Neural cell (in vitro differentiated cells): ENCODE results near the gene SNRPN. TPM values are rescaled to one million over a fixed set of nuclear protein-coding genes. Genes with fewer than 3 reads are reported as not detected.
A peak's percentile ranks its signal among the peaks of the same experiment; 100 is the strongest.
"Not testable (repeated sequence)": the region's sequence is repeated elsewhere in the genome, so short reads cannot be mapped to it uniquely, and the experiment has no call there.

Experiments
- H2AFZ ChIP-seq: fragments of 200-600, 300-800 bp; sonication (generic), shearing (Covaris generic); 2 replicates; pipeline ENCODE4 v1.6.0; 2014; ENCODE audit warnings: low read depth, mild to moderate bottlenecking, antibody characterized with exemption, low read length, moderate library complexity
- H3F3A ChIP-seq: fragments of 200-600 bp; shearing (Covaris generic); 2 replicates; pipeline ENCODE4 v1.6.1; 2016; ENCODE audit warnings: mild to moderate bottlenecking, moderate library complexity, mixed read lengths, antibody characterized with exemption, low read length; ENCODE audit not compliant: insufficient read depth, poor library complexity, severe bottlenecking
- H3K27ac ChIP-seq: fragments of 200-600, 300-800 bp; sonication (generic), shearing (Covaris generic); 2 replicates; pipeline ENCODE4 v1.5.1; 2014; ENCODE audit warnings: mild to moderate bottlenecking, low read length, moderate library complexity
- H3K27me3 ChIP-seq: fragments of 300-800, 200-600 bp; sonication (generic), shearing (Covaris generic); 2 replicates; pipeline ENCODE4 v1.6.0; 2014; ENCODE audit warnings: mild to moderate bottlenecking, low read depth, low read length, moderate library complexity; ENCODE audit not compliant: insufficient read depth
- H3K36me3 ChIP-seq: fragments of 300-800, 200-600 bp; sonication (generic), shearing (Covaris generic); 2 replicates; pipeline ENCODE4 v1.5.1; 2014; ENCODE audit warnings: mild to moderate bottlenecking, antibody characterized with exemption, low read length, moderate library complexity; ENCODE audit not compliant: insufficient read depth
- H3K4me2 ChIP-seq: fragments of 300-800, 200-600 bp; sonication (generic), shearing (Covaris generic); 2 replicates; pipeline ENCODE4 v1.6.0; 2014; ENCODE audit warnings: mild to moderate bottlenecking, low read length
- H3K4me3 ChIP-seq: fragments of 300-800, 200-600 bp; sonication (generic), shearing (Covaris generic); 2 replicates; pipeline ENCODE4 v1.5.1; 2014; ENCODE audit warnings: mild to moderate bottlenecking, low read length, moderate library complexity
- H3K79me2 ChIP-seq: fragments of 200-600 bp; shearing (Covaris generic); replicated peaks from 2 replicates; pipeline ENCODE4 v1.6.0; 2014; ENCODE audit warnings: mild to moderate bottlenecking, low read length, moderate library complexity; ENCODE audit not compliant: insufficient read depth
- H3K9ac ChIP-seq: fragments of 300-800, 200-600 bp; sonication (generic), shearing (Covaris generic); 2 replicates; pipeline ENCODE4 v1.6.1; 2016; ENCODE audit warnings: mild to moderate bottlenecking, low read length, mixed read lengths
- H3K9me2 ChIP-seq: fragments of 200-600 bp; shearing (Covaris generic); 2 replicates; pipeline ENCODE4 v1.6.1; 2016; ENCODE audit warnings: mild to moderate bottlenecking, low read length, mixed read lengths; ENCODE audit not compliant: insufficient read depth
- H3K9me3 ChIP-seq: fragments of 200-600, 300-800 bp; sonication (generic), shearing (Covaris generic); 2 replicates; pipeline ENCODE4 v1.6.1; 2016; ENCODE audit warnings: mild to moderate bottlenecking, mixed run types, low read length, moderate library complexity, mixed read lengths
- H4K20me1 ChIP-seq: fragments of 200-600 bp; shearing (Covaris generic); 2 replicates; pipeline ENCODE4 v1.6.1; 2016; ENCODE audit warnings: mild to moderate bottlenecking, mixed run types; ENCODE audit not compliant: insufficient read depth
- EP300 ChIP-seq: fragments of 450-650 bp; conservative IDR thresholded peaks from 2 replicates; pipeline ENCODE4 v1.6.1; 2014; ENCODE audit warnings: antibody characterized with exemption, mild to moderate bottlenecking, moderate library complexity; ENCODE audit not compliant: poor library complexity, severe bottlenecking
- EZH2 ChIP-seq: fragments of 200-600, 300-800 bp; shearing (Covaris generic), sonication (generic); IDR thresholded peaks from 2 replicates; pipeline ENCODE4 v1.6.1; 2014; ENCODE audit warnings: antibody characterized with exemption, low read length, borderline replicate concordance, mild to moderate bottlenecking; ENCODE audit not compliant: insufficient read depth, poor library complexity, severe bottlenecking
- MXI1 ChIP-seq: fragments of 450-650 bp; conservative IDR thresholded peaks from 2 replicates; pipeline ENCODE4 v1.6.1; 2014; ENCODE audit warnings: antibody characterized with exemption, mild to moderate bottlenecking; ENCODE audit not compliant: poor library complexity, severe bottlenecking
- POLR2AphosphoS5 ChIP-seq: IDR thresholded peaks from 2 replicates; pipeline ENCODE4 v1.6.1; 2012
- RAD21 ChIP-seq: fragments of 450-650 bp; conservative IDR thresholded peaks from 2 replicates; pipeline ENCODE4 v1.6.1; 2014; ENCODE audit warnings: antibody characterized with exemption, mild to moderate bottlenecking, moderate library complexity
- SMC3 ChIP-seq: fragments of 450-650 bp; conservative IDR thresholded peaks from 2 replicates; pipeline ENCODE4 v1.6.1; 2014; ENCODE audit warnings: antibody characterized with exemption, mild to moderate bottlenecking, moderate library complexity; ENCODE audit not compliant: poor library complexity
- TAF1 ChIP-seq: IDR thresholded peaks from 2 replicates; pipeline ENCODE4 v1.6.1; 2012; ENCODE audit warnings: low read depth
- polyA plus RNA-seq: library from polyadenylated mRNA; depleted of rRNA; stranded (reverse); fragments of >200 nt; gene quantifications from 2 replicates; pipeline ENCODE4 v1.2.3, GENCODE V29; 2014
- TF ChIP-seq, protein P1 (sequence below): IDR thresholded peaks from 2 replicates; pipeline ENCODE4 v1.6.1; 2012; ENCODE audit warnings: borderline replicate concordance
- TF ChIP-seq, protein P2 (sequence below): fragments of 450-650 bp; IDR thresholded peaks from 2 replicates; pipeline ENCODE4 v1.5.1; 2014; ENCODE audit warnings: antibody characterized with exemption, mild to moderate bottlenecking, moderate library complexity; ENCODE audit not compliant: poor library complexity, severe bottlenecking

SNRPN gene
- polyA plus RNA-seq, 1 donor from 2014 or later = 680 TPM

DNA sequence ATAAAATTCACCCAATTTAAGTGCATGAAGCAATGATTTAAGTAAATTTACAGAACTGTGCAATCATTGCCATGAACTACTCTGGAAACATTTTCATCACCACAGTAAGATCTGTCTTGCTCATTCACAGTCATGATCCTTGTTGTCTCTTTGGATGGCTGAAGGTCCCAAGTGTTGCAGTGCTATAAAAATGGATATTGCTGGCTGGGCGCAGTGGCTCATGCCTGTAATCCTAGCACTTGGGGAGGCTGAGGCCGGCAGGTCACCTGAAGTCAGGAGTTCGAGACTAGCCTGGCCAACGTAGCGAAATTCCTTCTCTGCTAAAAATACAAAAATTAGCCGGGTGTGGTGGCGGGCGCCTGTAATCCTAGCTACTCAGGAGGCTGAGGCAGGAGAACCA, 17.0 kb downstream of the SNRPN start:
- Histone ChIP-seq H3K9ac (no peak overlapping the region), H3K79me2 (peaks cover 16% of the 10 kb centered on the region), H3K36me3 (peaks cover 1% of the 10 kb centered on the region), H3K4me2 (no peak overlapping the region), H3K4me3 (no peak overlapping the region), H3K9me3 (no peaks in the 10 kb centered on the region), H3K27ac (no peak overlapping the region), H3K27me3 (no peaks in the 10 kb centered on the region), H4K20me1 (no peaks in the 10 kb centered on the region), H3F3A (no peaks in the 10 kb centered on the region), H2AFZ (no peak overlapping the region), H3K9me2 (no peaks in the 10 kb centered on the region)
- no peak for TF ChIP-seq SMC3
- TF ChIP-seq, protein P1, sequence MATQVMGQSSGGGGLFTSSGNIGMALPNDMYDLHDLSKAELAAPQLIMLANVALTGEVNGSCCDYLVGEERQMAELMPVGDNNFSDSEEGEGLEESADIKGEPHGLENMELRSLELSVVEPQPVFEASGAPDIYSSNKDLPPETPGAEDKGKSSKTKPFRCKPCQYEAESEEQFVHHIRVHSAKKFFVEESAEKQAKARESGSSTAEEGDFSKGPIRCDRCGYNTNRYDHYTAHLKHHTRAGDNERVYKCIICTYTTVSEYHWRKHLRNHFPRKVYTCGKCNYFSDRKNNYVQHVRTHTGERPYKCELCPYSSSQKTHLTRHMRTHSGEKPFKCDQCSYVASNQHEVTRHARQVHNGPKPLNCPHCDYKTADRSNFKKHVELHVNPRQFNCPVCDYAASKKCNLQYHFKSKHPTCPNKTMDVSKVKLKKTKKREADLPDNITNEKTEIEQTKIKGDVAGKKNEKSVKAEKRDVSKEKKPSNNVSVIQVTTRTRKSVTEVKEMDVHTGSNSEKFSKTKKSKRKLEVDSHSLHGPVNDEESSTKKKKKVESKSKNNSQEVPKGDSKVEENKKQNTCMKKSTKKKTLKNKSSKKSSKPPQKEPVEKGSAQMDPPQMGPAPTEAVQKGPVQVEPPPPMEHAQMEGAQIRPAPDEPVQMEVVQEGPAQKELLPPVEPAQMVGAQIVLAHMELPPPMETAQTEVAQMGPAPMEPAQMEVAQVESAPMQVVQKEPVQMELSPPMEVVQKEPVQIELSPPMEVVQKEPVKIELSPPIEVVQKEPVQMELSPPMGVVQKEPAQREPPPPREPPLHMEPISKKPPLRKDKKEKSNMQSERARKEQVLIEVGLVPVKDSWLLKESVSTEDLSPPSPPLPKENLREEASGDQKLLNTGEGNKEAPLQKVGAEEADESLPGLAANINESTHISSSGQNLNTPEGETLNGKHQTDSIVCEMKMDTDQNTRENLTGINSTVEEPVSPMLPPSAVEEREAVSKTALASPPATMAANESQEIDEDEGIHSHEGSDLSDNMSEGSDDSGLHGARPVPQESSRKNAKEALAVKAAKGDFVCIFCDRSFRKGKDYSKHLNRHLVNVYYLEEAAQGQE = no peak
- TF ChIP-seq POLR2AphosphoS5 = peak; percentile 9
- no peak for TF ChIP-seq TAF1

DNA sequence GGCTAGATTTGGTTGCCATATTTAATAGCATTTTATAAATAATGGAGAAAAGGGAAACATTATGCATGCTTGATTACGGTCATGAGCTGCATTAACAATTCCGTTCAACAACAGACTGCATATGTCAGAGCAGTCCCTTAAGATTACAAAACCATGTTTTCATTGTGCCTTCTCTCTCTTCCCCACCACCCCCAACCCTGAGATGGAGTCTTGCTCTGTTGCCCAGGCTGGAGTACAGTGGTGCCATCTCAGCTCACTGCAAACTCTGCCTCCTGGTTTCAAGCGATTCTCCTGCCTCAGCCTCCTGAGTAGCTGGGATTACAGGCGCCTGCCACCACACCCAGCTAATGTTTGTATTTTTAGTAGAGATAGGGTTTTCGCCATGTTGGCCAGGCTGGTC, 17.9 kb downstream of the SNRPN start:
- H3K27me3 ChIP-seq, H3F3A ChIP-seq, H3K27ac ChIP-seq, H3K9ac ChIP-seq, H3K36me3 ChIP-seq, H3K4me3 ChIP-seq, H3K9me3 ChIP-seq, H3K4me2 ChIP-seq, H4K20me1 ChIP-seq, H2AFZ ChIP-seq, H3K9me2 ChIP-seq: not testable (repeated sequence)
- peaks cover 16% of the 10 kb centered on the region for H3K79me2 ChIP-seq

DNA sequence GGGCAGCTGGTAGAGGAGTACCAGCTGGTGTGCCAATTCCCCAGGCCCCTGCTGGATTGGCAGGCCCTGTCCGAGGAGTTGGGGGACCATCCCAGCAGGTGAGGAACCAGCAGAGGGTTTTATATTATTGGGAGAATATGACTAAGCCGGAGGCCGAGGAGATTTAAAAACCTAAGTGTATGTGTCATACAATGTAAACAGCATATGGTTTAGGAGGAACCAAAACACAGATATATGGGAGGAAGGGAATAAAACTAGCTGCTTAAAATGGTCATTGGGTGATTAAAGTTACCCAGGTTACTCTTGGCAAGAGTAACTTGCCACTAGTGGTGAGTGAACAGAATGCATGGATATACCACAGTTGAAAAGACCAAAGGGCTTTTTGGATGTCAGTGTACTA, 22.1 kb downstream of the SNRPN start:
- no peak overlapping the region for H3K4me3 ChIP-seq
- H3F3A ChIP-seq = no peaks in the 10 kb centered on the region
- H3K36me3 ChIP-seq = peaks cover 3% of the 10 kb centered on the region
- H3K27me3 ChIP-seq = no peaks in the 10 kb centered on the region
- no peak overlapping the region for H2AFZ ChIP-seq
- H3K4me2 ChIP-seq = no peak overlapping the region
- H3K27ac ChIP-seq = no peak overlapping the region
- no peak overlapping the region for H3K9ac ChIP-seq
- H3K79me2 ChIP-seq = no peaks in the 10 kb centered on the region
- peaks cover 3% of the 10 kb centered on the region for H4K20me1 ChIP-seq
- H3K9me3 ChIP-seq = no peaks in the 10 kb centered on the region
- H3K9me2 ChIP-seq = no peaks in the 10 kb centered on the region
- no peak for TF ChIP-seq MXI1
- no peak for TF ChIP-seq TAF1
- no peak for TF ChIP-seq SMC3
- TF ChIP-seq, protein P2, sequence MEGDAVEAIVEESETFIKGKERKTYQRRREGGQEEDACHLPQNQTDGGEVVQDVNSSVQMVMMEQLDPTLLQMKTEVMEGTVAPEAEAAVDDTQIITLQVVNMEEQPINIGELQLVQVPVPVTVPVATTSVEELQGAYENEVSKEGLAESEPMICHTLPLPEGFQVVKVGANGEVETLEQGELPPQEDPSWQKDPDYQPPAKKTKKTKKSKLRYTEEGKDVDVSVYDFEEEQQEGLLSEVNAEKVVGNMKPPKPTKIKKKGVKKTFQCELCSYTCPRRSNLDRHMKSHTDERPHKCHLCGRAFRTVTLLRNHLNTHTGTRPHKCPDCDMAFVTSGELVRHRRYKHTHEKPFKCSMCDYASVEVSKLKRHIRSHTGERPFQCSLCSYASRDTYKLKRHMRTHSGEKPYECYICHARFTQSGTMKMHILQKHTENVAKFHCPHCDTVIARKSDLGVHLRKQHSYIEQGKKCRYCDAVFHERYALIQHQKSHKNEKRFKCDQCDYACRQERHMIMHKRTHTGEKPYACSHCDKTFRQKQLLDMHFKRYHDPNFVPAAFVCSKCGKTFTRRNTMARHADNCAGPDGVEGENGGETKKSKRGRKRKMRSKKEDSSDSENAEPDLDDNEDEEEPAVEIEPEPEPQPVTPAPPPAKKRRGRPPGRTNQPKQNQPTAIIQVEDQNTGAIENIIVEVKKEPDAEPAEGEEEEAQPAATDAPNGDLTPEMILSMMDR = no peak
- TF ChIP-seq RAD21 = no peak
- no peak for TF ChIP-seq POLR2AphosphoS5
- TF ChIP-seq EZH2 = no peak
- no peak for TF ChIP-seq EP300
- TF ChIP-seq, protein P1 = no peak
